ENCODE data around the gene RITA1. TPM values are rescaled to one million over a fixed set of nuclear protein-coding genes. Genes with fewer than 3 reads are reported as not detected.

RITA1 gene
- total and polyA plus RNA-seq, 7 experiments from 2014 or later, result 6.4 to 28.9 (median 14.2) TPM

DNA sequence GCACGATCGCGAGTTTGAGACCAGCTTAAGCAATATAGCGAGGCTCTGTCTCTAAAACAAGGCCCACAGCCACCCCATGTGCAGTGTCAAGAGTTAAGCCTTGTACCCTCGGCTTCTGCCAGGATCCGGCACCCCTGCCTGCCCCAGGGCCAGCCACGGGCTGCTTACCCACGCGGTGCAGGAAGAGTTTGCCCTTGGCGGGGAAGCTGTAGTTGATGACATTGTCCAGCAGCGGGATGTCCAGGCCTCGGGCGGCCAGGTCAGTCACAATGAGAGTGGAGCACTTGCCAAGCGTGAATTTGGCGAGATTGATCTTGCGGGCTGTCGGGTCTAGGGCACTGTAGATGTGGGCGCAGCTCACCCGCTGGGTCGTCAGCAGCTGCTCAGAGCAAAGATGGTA is 13.3 kb upstream of the RITA1 start:
- Mint-ChIP-seq H3K36me3 (peaks cover 13 to 53% (median 27%) of the 10 kb centered on the region in 5 donors), H3K27me3 (no peaks in the 10 kb centered on the region), H3K9me3 (peaks cover 0 to under 1% (median 0%) of the 10 kb centered on the region in 11 donors), H3K27ac (no peak overlapping the region), H3K4me3 (no peak overlapping the region), H3K4me1 (peaks cover 2 to 10% (median 6%) of the 10 kb centered on the region in 7 donors)
- ChIA-PET POLR2A (interaction anchor here (0.7 to 1.2 kb wide), 2 partner anchors 12 to 83 kb away, joined by 3 to 4 read pairs; no protein-coding TSS in a partner anchor), CTCF (interaction anchor here (2.0 to 3.5 kb wide), 2 partner anchors 123 to 179 kb away, joined by 8 to 21 read pairs; no protein-coding TSS in a partner anchor)
- H3K36me3 ChIP-seq (ENCODE audit: control insufficient read depth in 2 of 3, insufficient read depth in 3 of 3, low read length in 3 of 3), result peaks cover 39 to 93% (median 48%) of the 10 kb centered on the region in 3 experiments
- H3K9me3 ChIP-seq (ENCODE audit: control insufficient read depth in 2 of 3, low read length in 3 of 3), result no peaks in the 10 kb centered on the region
- intact Hi-C loops (cut with micrococcal nuclease), result loop anchor here in 1 of 2 donors (5.0 kb wide), 1 partner anchor 270 kb away; no protein-coding TSS in a partner anchor
- DNase-seq (no peak), ATAC-seq (no peak)
- H3K27ac ChIP-seq (ENCODE audit: low read depth, low read length), result no peak overlapping the region
- H3K4me3 ChIP-seq (ENCODE audit: low read length), result no peak overlapping the region
- no peaks in the 10 kb centered on the region for H3K4me1 ChIP-seq (ENCODE audit: control insufficient read depth in 2 of 2, insufficient read depth in 2 of 2, low read length in 2 of 2)
- H3K27me3 ChIP-seq (ENCODE audit: control insufficient read depth in 2 of 2, insufficient read depth in 2 of 2, low read length in 2 of 2), result no peaks in the 10 kb centered on the region

- intact Hi-C loops (cut with micrococcal nuclease), result loop anchor here in 1 of 2 donors (5.0 kb wide), 1 partner anchor 271 kb away; no protein-coding TSS in a partner anchor
- Histone ChIP-seq H3K27me3 (ENCODE audit: control insufficient read depth in 2 of 2, insufficient read depth in 2 of 2, low read length in 2 of 2) (no peaks in the 10 kb centered on the region), H3K9me3 (ENCODE audit: control insufficient read depth in 2 of 3, low read length in 3 of 3) (no peaks in the 10 kb centered on the region), H3K4me3 (ENCODE audit: low read length) (no peak overlapping the region), H3K27ac (ENCODE audit: low read depth, low read length) (no peak overlapping the region), H3K36me3 (ENCODE audit: control insufficient read depth in 2 of 3, insufficient read depth in 3 of 3, low read length in 3 of 3) (peaks cover 43 to 93% (median 54%) of the 10 kb centered on the region in 3 experiments), H3K4me1 (ENCODE audit: control insufficient read depth in 2 of 2, insufficient read depth in 2 of 2, low read length in 2 of 2) (no peaks in the 10 kb centered on the region)
- DNase-seq, result no peak
- ChIA-PET CTCF (interaction anchor here (0.6 to 3.5 kb wide), 6 partner anchors 23 to 680 kb away, joined by 3 to 21 read pairs (median 8); no protein-coding TSS in a partner anchor), POLR2A (interaction anchor here (0.8 to 1.2 kb wide), 2 partner anchors 11 to 124 kb away, joined by 3 to 4 read pairs; no protein-coding TSS in a partner anchor)
- Mint-ChIP-seq H3K36me3 (peaks cover 17 to 63% (median 34%) of the 10 kb centered on the region in 5 donors), H3K27me3 (no peaks in the 10 kb centered on the region), H3K4me3 (no peak overlapping the region), H3K9me3 (peaks cover 0 to 3% (median 0%) of the 10 kb centered on the region in 11 donors), H3K4me1 (peaks cover 2 to 10% (median 6%) of the 10 kb centered on the region in 7 donors), H3K27ac (no peak overlapping the region)
- no peak for ATAC-seq
Measured at GRCh38 chr12:113173081-113173698, 12.3 kb upstream of the RITA1 start.

GRCh38 chr12:113174461-113175384 is 10.8 kb upstream of the RITA1 start:
- Histone ChIP-seq H3K9me3 (ENCODE audit: control insufficient read depth in 2 of 3, low read length in 3 of 3) (no peaks in the 10 kb centered on the region), H3K4me1 (ENCODE audit: control insufficient read depth in 2 of 2, insufficient read depth in 2 of 2, low read length in 2 of 2) (no peaks in the 10 kb centered on the region), H3K36me3 (ENCODE audit: control insufficient read depth in 2 of 3, insufficient read depth in 3 of 3, low read length in 3 of 3) (peaks cover 42 to 94% (median 54%) of the 10 kb centered on the region in 3 experiments), H3K4me3 (ENCODE audit: low read length) (no peak overlapping the region), H3K27me3 (ENCODE audit: control insufficient read depth in 2 of 2, insufficient read depth in 2 of 2, low read length in 2 of 2) (no peaks in the 10 kb centered on the region), H3K27ac (ENCODE audit: low read depth, low read length) (no peak overlapping the region)
- ATAC-seq, result peak; percentile 92
- no peak overlapping the region for H3K4me3 Mint-ChIP-seq
- H3K27me3 Mint-ChIP-seq, result no peaks in the 10 kb centered on the region
- intact Hi-C loops (cut with micrococcal nuclease), result loop anchor here (1.0 to 5.0 kb wide), 5 partner anchors 11 to 272 kb away; partner anchors contain the start of genes DDX54 (in 1 of the 2) and RITA1 (in 1 of the 2)
- CTCF ChIA-PET, result interaction anchor here (0.6 to 3.5 kb wide), 16 partner anchors 9 to 182 kb away, joined by 3 to 21 read pairs (median 5); partner anchors contain the start of genes DDX54 and RITA1
- DNase-seq, result peak; percentile 52 to 84 (median 66)
- POLR2A ChIA-PET, result interaction anchor here (0.7 to 1.8 kb wide), 2 partner anchors 10 to 178 kb away, joined by 4 to 6 read pairs; partner anchors contain the start of gene DDX54
- H3K36me3 Mint-ChIP-seq, result peaks cover 17 to 74% (median 34%) of the 10 kb centered on the region in 5 donors
- peaks cover 0 to 3% (median 0%) of the 10 kb centered on the region in 11 donors for H3K9me3 Mint-ChIP-seq
- H3K4me1 Mint-ChIP-seq, result peaks cover 2 to 10% (median 6%) of the 10 kb centered on the region in 7 donors
- peak overlapping the region in 5 of 9 donors; percentile 2 to 77 (median 55) for H3K27ac Mint-ChIP-seq

- H3K4me1 ChIP-seq (ENCODE audit: control insufficient read depth in 2 of 2, insufficient read depth in 2 of 2, low read length in 2 of 2), result peaks cover 7 to 13% of the 10 kb centered on the region in 2 donors
- ChIA-PET POLR2A (no interaction called here), CTCF (interaction anchor here (0.6 kb wide), 1 partner anchor 130 kb away, joined by 3 read pairs; no protein-coding TSS in a partner anchor)
- no peak for ATAC-seq
- H3K36me3 ChIP-seq (ENCODE audit: control insufficient read depth in 2 of 3, insufficient read depth in 3 of 3, low read length in 3 of 3), result peaks cover 23 to 65% (median 23%) of the 10 kb centered on the region in 3 experiments
- H3K4me3 Mint-ChIP-seq, result no peak overlapping the region
- no peaks in the 10 kb centered on the region for H3K27me3 ChIP-seq (ENCODE audit: control insufficient read depth in 2 of 2, insufficient read depth in 2 of 2, low read length in 2 of 2)
- no peaks in the 10 kb centered on the region for H3K27me3 Mint-ChIP-seq
- intact Hi-C loops (cut with micrococcal nuclease), result no loop called here
- no peak for DNase-seq
- no peak overlapping the region for H3K27ac ChIP-seq (ENCODE audit: low read depth, low read length)
- H3K36me3 Mint-ChIP-seq, result peaks cover 11 to 49% (median 25%) of the 10 kb centered on the region in 5 donors
- H3K27ac Mint-ChIP-seq, result peak overlapping the region in 2 of 9 donors; percentile 16 to 43
- peaks cover 11 to 27% (median 14%) of the 10 kb centered on the region in 7 donors for H3K4me1 Mint-ChIP-seq
- H3K4me3 ChIP-seq (ENCODE audit: low read length), result no peak overlapping the region
- H3K9me3 ChIP-seq (ENCODE audit: control insufficient read depth in 2 of 3, low read length in 3 of 3), result no peaks in the 10 kb centered on the region
- H3K9me3 Mint-ChIP-seq, result peaks cover 0 to 3% (median 0%) of the 10 kb centered on the region in 11 donors
Measured at GRCh38 chr12:113179023-113179422, 6.5 kb upstream of the RITA1 start.

GRCh38 chr12:113180333-113180732 is 5.2 kb upstream of the RITA1 start:
- CTCF ChIA-PET, result interaction anchor here (1.0 kb wide), 1 partner anchor 26 kb away, joined by 5 read pairs; no protein-coding TSS in a partner anchor
- H3K9me3 ChIP-seq (ENCODE audit: control insufficient read depth in 2 of 3, low read length in 3 of 3), result no peaks in the 10 kb centered on the region
- H3K36me3 Mint-ChIP-seq, result peaks cover 4 to 41% (median 17%) of the 10 kb centered on the region in 5 donors
- peaks cover 6 to 31% (median 17%) of the 10 kb centered on the region in 7 donors for H3K4me1 Mint-ChIP-seq
- no peak overlapping the region for H3K4me3 Mint-ChIP-seq
- H3K27ac Mint-ChIP-seq, result peak overlapping the region in 1 of 9 donors; percentile 45
- POLR2A ChIA-PET, result interaction anchor here (0.6 kb wide), 1 partner anchor 129 kb away, joined by 3 read pairs; no protein-coding TSS in a partner anchor
- peaks cover 0 to 3% (median 0%) of the 10 kb centered on the region in 11 donors for H3K9me3 Mint-ChIP-seq
- no peak overlapping the region for H3K27ac ChIP-seq (ENCODE audit: low read depth, low read length)
- intact Hi-C loops (cut with micrococcal nuclease), result loop anchor here in 1 of 2 donors (10.0 kb wide), 2 partner anchors 276 to 784 kb away; partner anchors contain the start of genes OAS1 and RBM19
- ATAC-seq (no peak), DNase-seq (no peak)
- H3K36me3 ChIP-seq (ENCODE audit: control insufficient read depth in 2 of 3, insufficient read depth in 3 of 3, low read length in 3 of 3), result peaks cover 20 to 57% (median 21%) of the 10 kb centered on the region in 3 experiments
- peaks cover 12 to 17% of the 10 kb centered on the region in 2 donors for H3K4me1 ChIP-seq (ENCODE audit: control insufficient read depth in 2 of 2, insufficient read depth in 2 of 2, low read length in 2 of 2)
- H3K27me3 ChIP-seq (ENCODE audit: control insufficient read depth in 2 of 2, insufficient read depth in 2 of 2, low read length in 2 of 2), result no peaks in the 10 kb centered on the region
- H3K27me3 Mint-ChIP-seq, result no peaks in the 10 kb centered on the region
- no peak overlapping the region for H3K4me3 ChIP-seq (ENCODE audit: low read length)
